ENCODE data around the gene DPM2.

The DPM2 gene

DNA sequence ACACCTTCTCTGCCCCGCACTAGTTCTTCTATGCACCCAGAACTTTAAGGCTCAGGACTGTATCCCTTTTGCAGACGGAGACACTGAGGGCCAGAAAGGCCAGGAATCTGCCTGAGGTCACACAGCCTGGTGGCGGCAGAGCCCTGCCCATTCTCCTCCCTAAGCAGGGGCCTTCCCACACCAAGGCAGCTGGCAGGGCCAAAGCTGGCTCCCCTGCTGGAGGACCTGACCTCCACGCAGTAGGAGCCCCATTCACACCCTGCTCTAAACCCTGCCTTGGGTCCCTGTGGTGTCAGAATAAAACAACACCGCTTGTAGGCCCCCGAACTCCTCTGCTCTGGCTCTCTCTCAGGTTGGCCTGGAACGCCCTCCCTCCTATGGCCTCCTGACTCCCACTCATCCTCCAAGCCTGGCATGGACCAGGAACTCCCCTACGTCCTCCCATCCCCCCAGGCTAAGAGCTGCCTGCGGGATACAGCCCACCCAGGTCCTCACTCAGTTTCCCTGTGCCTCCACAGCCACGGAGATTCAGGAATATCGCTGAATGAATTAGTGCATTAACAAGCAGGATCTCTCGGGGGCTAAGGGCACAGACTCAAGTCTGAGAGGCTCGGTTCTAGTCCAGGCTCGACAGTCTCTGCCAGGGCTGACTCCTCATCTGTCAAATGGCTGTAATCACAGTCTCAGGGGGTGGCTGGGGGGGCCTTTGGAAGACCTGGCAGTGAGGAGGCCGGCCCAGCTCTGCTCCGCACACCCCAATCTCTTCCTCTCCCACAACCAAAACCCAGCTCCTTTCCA lies 41.1 kb downstream of the DPM2 start:
- no peak overlapping the region for H3K4me3 ChIP-seq (ENCODE audit: low read length)
- H3K36me3 ChIP-seq (replicated peaks; ENCODE audit: low read depth, low read length) = peaks cover 51% of the 10 kb centered on the region
- H3K9ac ChIP-seq (ENCODE audit: low read length) = no peak overlapping the region
- peaks cover 21% of the 10 kb centered on the region for H3K4me1 ChIP-seq (ENCODE audit: low read length)
- H3K27ac ChIP-seq (ENCODE audit: low read length) = no peak overlapping the region
- H2AFZ ChIP-seq (ENCODE audit: low read depth, low read length) = no peak overlapping the region
- TF ChIP-seq, protein P1, sequence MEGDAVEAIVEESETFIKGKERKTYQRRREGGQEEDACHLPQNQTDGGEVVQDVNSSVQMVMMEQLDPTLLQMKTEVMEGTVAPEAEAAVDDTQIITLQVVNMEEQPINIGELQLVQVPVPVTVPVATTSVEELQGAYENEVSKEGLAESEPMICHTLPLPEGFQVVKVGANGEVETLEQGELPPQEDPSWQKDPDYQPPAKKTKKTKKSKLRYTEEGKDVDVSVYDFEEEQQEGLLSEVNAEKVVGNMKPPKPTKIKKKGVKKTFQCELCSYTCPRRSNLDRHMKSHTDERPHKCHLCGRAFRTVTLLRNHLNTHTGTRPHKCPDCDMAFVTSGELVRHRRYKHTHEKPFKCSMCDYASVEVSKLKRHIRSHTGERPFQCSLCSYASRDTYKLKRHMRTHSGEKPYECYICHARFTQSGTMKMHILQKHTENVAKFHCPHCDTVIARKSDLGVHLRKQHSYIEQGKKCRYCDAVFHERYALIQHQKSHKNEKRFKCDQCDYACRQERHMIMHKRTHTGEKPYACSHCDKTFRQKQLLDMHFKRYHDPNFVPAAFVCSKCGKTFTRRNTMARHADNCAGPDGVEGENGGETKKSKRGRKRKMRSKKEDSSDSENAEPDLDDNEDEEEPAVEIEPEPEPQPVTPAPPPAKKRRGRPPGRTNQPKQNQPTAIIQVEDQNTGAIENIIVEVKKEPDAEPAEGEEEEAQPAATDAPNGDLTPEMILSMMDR (IDR thresholded peaks at IDR 0.05; ENCODE audit: low read depth, low read length) = no peak
- no peaks in the 10 kb centered on the region for H3K27me3 ChIP-seq (ENCODE audit: low read depth, low read length)
- peaks cover 8% of the 10 kb centered on the region for H3K79me2 ChIP-seq (ENCODE audit: low read length)
- no peak overlapping the region for H3K4me2 ChIP-seq (ENCODE audit: low read length)
- peaks cover 30% of the 10 kb centered on the region for H3K9me3 ChIP-seq (ENCODE audit: insufficient read depth, low read length)
- H4K20me1 ChIP-seq (ENCODE audit: insufficient read depth, low read length) = 0 out of 2 replicates have a peak, but pooled peaks cover 4% of the 10 kb centered on the region

DNA sequence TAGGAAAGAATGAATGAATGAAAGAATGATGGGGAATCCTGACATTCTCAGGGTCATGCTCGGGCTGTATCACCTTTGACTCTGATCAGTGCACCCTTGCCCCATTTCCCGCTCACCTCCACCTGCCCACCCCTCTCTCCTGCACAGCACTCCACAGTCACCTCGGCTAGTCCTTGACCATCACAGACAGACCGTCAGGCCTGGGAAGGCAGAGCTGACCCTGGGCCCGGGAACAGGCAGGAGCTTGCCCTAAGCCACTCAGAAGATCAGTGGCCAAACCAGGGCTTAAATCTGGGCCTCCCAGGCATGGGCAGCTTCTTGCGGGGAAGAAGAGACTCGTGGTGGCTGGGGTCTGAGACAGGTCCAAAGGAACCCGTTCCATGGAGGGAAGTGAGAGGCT lies 41.8 kb downstream of the DPM2 start:
- Histone ChIP-seq H3K27me3 (ENCODE audit: low read depth, low read length) (no peaks in the 10 kb centered on the region), H3K4me1 (ENCODE audit: low read length) (peaks cover 15% of the 10 kb centered on the region), H3K27ac (ENCODE audit: low read length) (no peak overlapping the region), H3K4me2 (ENCODE audit: low read length) (no peak overlapping the region), H3K4me3 (ENCODE audit: low read length) (no peak overlapping the region), H3K9ac (ENCODE audit: low read length) (no peak overlapping the region), H3K36me3 (replicated peaks; ENCODE audit: low read depth, low read length) (peaks cover 57% of the 10 kb centered on the region), H4K20me1 (ENCODE audit: insufficient read depth, low read length) (0 out of 2 replicates have a peak, but pooled peaks cover 4% of the 10 kb centered on the region), H3K9me3 (ENCODE audit: insufficient read depth, low read length) (peaks cover 30% of the 10 kb centered on the region), H2AFZ (ENCODE audit: low read depth, low read length) (no peak overlapping the region), H3K79me2 (ENCODE audit: low read length) (peaks cover 8% of the 10 kb centered on the region)
- TF ChIP-seq, protein P1 (IDR thresholded peaks at IDR 0.05; ENCODE audit: low read depth, low read length) = no peak
- no peak for TF ChIP-seq EZH2phosphoT487 (IDR thresholded peaks at IDR 0.05; ENCODE audit: low read depth)

DNA sequence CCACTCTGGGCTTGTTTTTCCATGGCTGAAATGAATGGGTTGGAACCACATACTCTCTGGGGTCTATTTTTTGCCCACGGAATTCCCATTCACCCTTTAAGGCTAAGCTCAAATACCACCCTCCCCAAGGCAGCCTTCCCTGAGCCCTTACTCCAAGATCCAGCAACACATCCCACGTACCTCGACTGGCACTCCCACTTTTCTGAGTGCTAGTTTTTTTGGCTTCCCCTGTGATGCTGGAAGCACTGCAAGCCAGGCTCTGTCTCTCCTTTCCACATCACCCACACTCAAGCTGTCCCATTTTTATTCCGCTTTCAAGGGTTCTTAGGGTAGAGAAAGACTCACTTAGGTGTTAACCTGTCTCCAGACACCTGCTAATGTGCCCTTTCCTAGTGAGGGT lies 44.3 kb downstream of the DPM2 start:
- Histone ChIP-seq H3K4me3 (ENCODE audit: low read length) (no peak overlapping the region), H3K27me3 (ENCODE audit: low read depth, low read length) (no peaks in the 10 kb centered on the region), H3K4me2 (ENCODE audit: low read length) (no peak overlapping the region), H3K9me3 (ENCODE audit: insufficient read depth, low read length) (peaks cover 30% of the 10 kb centered on the region), H3K36me3 (replicated peaks; ENCODE audit: low read depth, low read length) (peaks cover 67% of the 10 kb centered on the region), H3K79me2 (ENCODE audit: low read length) (peaks cover 5% of the 10 kb centered on the region), H3K4me1 (ENCODE audit: low read length) (peaks cover 7% of the 10 kb centered on the region; the same call in 1 of the 2 replicates), H3K27ac (ENCODE audit: low read length) (no peak overlapping the region), H2AFZ (ENCODE audit: low read depth, low read length) (no peak overlapping the region), H4K20me1 (ENCODE audit: insufficient read depth, low read length) (0 out of 2 replicates have a peak, but pooled peaks cover 4% of the 10 kb centered on the region), H3K9ac (ENCODE audit: low read length) (no peak overlapping the region)
- TF ChIP-seq, protein P1 (IDR thresholded peaks at IDR 0.05; ENCODE audit: low read depth, low read length) = no peak
- no peak for TF ChIP-seq EZH2phosphoT487 (IDR thresholded peaks at IDR 0.05; ENCODE audit: low read depth)

DNA sequence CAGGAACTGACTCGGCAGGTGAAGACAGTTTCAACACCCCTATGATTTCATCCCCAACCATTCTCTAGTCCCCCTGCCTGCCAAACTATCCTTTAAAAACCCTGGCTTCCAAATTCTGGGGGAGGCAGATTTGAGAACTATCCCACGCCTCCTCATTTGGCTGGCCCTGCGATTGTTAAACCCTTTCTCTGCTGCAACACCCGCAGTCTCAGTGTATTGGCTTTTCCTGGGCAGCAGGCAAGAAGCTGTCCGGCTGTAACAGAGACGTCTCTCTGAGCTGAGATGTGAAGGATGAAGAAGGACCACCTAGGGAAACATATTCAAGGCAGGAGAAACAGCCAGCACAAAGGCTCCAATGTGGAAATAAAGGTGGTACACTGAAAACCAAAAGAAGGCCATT lies 44.8 kb downstream of the DPM2 start:
- no peaks in the 10 kb centered on the region for H3K27me3 ChIP-seq (ENCODE audit: low read depth, low read length)
- no peak overlapping the region for H3K4me3 ChIP-seq (ENCODE audit: low read length)
- H3K36me3 ChIP-seq (replicated peaks; ENCODE audit: low read depth, low read length) = peaks cover 68% of the 10 kb centered on the region
- peaks cover 30% of the 10 kb centered on the region for H3K9me3 ChIP-seq (ENCODE audit: insufficient read depth, low read length)
- TF ChIP-seq, protein P1 (IDR thresholded peaks at IDR 0.05; ENCODE audit: low read depth, low read length) = no peak
- H3K4me2 ChIP-seq (ENCODE audit: low read length) = no peak overlapping the region
- no peak overlapping the region for H3K27ac ChIP-seq (ENCODE audit: low read length)
- 0 out of 2 replicates have a peak, but pooled peaks cover 4% of the 10 kb centered on the region for H4K20me1 ChIP-seq (ENCODE audit: insufficient read depth, low read length)
- H3K9ac ChIP-seq (ENCODE audit: low read length) = no peak overlapping the region
- H2AFZ ChIP-seq (ENCODE audit: low read depth, low read length) = no peak overlapping the region
- H3K4me1 ChIP-seq (ENCODE audit: low read length) = peaks cover 5% of the 10 kb centered on the region; the same call in 1 of the 2 replicates
- peaks cover 4% of the 10 kb centered on the region; the same call in 1 of the 2 replicates for H3K79me2 ChIP-seq (ENCODE audit: low read length)

Data from OCI-LY3 (cell line).